Ishikawa (cell line): Measurements from ENCODE around the gene PCMTD2.

Experiments
- CEBPB ChIP-seq: IDR thresholded peaks from 2 replicates; pipeline ENCODE4 v1.6.1; 2012
- CREB1 ChIP-seq: IDR thresholded peaks from 2 replicates; pipeline ENCODE4 v1.6.1; 2012; ENCODE audit warnings: low read depth
- EGR1 ChIP-seq: IDR thresholded peaks from 2 replicates; pipeline ENCODE4 v1.6.1; 2012
- EP300 ChIP-seq: IDR thresholded peaks from 2 replicates; pipeline ENCODE4 v1.6.1; 2012; ENCODE audit warnings: borderline replicate concordance
- FOXM1 ChIP-seq: IDR thresholded peaks from 2 replicates; pipeline ENCODE4 v1.6.1; 2012; ENCODE audit warnings: low read depth, borderline replicate concordance
- MAX ChIP-seq: IDR thresholded peaks from 2 replicates; pipeline ENCODE4 v1.6.1; 2012
- NFIC ChIP-seq: IDR thresholded peaks from 2 replicates; pipeline ENCODE4 v1.6.1; 2012
- RAD21 ChIP-seq: IDR thresholded peaks from 2 replicates; pipeline ENCODE4 v1.6.1; 2012; ENCODE audit warnings: low read depth
- REST ChIP-seq: IDR thresholded peaks from 2 replicates; pipeline ENCODE4 v1.6.1; 2012; ENCODE audit warnings: low read depth, mild to moderate bottlenecking
- TAF1 ChIP-seq: IDR thresholded peaks from 2 replicates; pipeline ENCODE4 v1.6.1; 2012; ENCODE audit warnings: low read depth, mild to moderate bottlenecking
- TCF12 ChIP-seq: IDR thresholded peaks from 2 replicates; pipeline ENCODE4 v1.6.1; 2012; ENCODE audit warnings: low read depth
- TEAD4 ChIP-seq: IDR thresholded peaks from 2 replicates; pipeline ENCODE4 v1.6.1; 2012
- USF1 ChIP-seq: IDR thresholded peaks from 2 replicates; pipeline ENCODE4 v1.6.1; 2012
- YY1 ChIP-seq: IDR thresholded peaks from 2 replicates; pipeline ENCODE4 v1.6.1; 2012; ENCODE audit warnings: low read depth
- ZBTB7A ChIP-seq: IDR thresholded peaks from 2 replicates; pipeline ENCODE4 v1.6.1; 2012; ENCODE audit warnings: low read depth

PCMTD2 gene

DNA sequence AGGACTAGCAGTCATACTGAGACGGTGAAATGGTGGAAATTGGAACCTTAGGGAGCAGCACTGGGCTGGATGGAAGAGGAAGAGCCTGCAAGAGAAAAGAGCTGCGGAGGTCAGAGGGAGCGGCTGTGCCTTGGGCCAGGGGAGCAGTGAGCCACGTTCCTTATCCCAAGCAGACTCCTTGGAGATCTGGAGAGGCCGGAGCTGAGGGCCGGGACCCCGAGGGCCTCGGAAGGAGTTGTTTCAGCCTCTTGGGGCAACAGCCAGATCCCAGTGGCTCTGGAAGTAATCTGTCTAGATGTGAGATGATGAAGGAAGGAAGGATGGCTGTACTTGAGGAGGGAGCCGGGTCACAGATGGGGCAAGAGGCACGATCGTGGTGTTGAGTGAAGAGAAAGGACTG lies 16.1 kb downstream of the PCMTD2 start:
- TF ChIP-seq TEAD4 (no peak), REST (no peak), MAX (no peak), TAF1 (no peak), TCF12 (no peak), CEBPB (no peak), RAD21 (no peak), ZBTB7A (no peak), EP300 (no peak), CREB1 (no peak), NFIC (no peak), FOXM1 (no peak), YY1 (no peak)

- TF ChIP-seq ZBTB7A (no peak), USF1 (no peak), YY1 (no peak), EGR1 (no peak), CEBPB (no peak), TCF12 (no peak), TAF1 (no peak), EP300 (no peak), RAD21 (no peak), NFIC (no peak), REST (no peak), FOXM1 (no peak), CREB1 (no peak), TEAD4 (no peak), MAX (no peak)
These were observed 17.6 kb downstream of the PCMTD2 start for GRCh38 chr20:64273109-64273508.

DNA sequence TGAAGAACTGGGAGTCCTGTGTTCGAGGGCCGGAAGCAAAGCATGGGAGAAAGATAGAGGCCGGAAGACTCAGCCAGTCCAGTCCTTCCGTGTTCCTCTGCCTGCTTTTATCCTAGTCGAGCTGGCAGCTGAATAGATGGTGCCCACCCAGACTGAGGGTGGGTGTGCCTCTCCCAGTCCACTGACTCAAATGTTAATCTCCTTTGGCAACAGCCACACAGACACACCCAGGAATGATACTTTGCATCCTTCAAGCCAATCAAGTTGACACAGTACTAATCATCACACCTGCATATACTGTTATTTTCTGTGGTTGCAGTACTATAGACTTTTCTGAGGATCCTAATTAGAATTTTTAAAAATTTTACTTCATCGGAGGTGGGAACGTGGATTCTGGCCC lies 21.3 kb downstream of the PCMTD2 start:
- TF ChIP-seq ZBTB7A (no peak), EGR1 (no peak), CEBPB (no peak), TAF1 (no peak), FOXM1 (no peak), YY1 (no peak), NFIC (no peak), REST (no peak), TCF12 (no peak), EP300 (no peak), MAX (no peak)

DNA sequence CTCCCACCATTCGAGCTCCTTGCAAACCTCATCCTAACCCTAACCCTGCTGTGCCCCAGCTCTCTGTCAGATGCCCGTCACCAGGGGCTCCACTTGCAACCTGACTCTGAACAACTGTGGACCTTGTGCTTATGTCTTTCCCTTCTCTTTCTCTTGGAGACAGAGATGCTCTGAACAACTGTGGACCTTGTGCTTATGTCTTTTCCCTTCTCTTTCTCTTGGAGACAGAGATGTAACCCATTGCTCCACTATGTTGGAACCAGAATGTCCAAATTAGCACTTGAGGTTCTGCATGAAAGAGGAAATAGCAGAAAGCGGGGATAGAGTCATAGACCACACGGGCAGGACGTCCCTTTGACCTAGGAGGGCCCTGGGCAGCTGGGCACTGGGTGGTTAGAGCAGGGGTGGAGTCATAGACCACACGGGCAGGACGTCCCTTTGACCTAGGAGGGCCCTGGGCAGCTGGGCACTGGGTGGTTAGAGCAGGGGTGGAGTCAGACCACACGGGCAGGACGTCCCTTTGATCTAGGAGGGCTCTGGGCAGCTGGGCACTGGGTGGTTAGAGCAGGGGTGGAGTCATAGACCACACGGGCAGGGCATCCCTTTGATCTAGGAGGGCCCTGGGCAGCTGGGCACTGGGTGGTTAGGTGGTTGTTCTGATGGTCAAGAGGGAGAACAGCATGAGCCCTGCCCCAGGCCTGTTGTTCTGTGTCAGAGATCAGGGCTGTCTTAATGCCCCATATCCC lies 22.2 kb downstream of the PCMTD2 start:
- TF ChIP-seq MAX (no peak), CREB1 (no peak), TEAD4 (no peak), FOXM1 (no peak), RAD21 (no peak), CEBPB (no peak), TCF12 (no peak), REST (no peak), YY1 (no peak), USF1 (no peak), TAF1 (no peak), ZBTB7A (no peak), NFIC (no peak), EP300 (no peak)
